GM08714 (cell line): ENCODE results near the gene SRRM3.
"Not testable (repeated sequence)": the region's sequence is repeated elsewhere in the genome, so short reads cannot be mapped to it uniquely, and the experiment has no call there.

Experiments
- H3K4me3 ChIP-seq: fragments of 200-500 bp; sonication (Bioruptor generic); 2 replicates; pipeline ENCODE4 v1.5.1; 2014; ENCODE audit warnings: mild to moderate bottlenecking, low read length, inconsistent platforms
- ZNF274 ChIP-seq: IDR thresholded peaks from 2 replicates; pipeline ENCODE4 v1.6.1; 2012; ENCODE audit warnings: mild to moderate bottlenecking, low read depth, low read length

SRRM3 gene

DNA sequence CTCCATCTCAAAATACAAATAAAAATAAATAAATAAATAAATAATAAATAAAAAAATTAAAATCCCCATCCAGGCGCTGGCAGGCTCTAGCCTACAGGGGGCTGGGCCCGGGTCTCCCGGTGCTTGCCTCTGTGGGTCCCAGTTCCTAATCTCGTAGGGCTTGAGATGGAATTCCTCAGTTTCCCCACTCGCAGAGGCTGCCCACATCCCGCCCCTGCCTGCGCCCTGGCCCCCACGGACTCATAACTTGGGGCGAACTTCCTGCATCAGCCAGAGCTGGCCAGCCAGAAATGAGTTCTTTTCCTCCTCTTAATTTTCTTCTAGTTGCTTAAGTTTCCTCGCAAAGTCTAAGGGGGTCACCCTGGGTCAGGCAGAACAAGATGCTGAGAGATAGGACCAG is 22.0 kb upstream of the SRRM3 start:
- no peak for TF ChIP-seq ZNF274

GRCh38 chr7:76182225-76182960 is 19.3 kb upstream of the SRRM3 start:
- TF ChIP-seq ZNF274: no peak
- no peak overlapping the region for H3K4me3 ChIP-seq

More for the DNA sequence above, 22.0 kb upstream of the SRRM3 start:
- H3K4me3 ChIP-seq: no peak overlapping the region

DNA sequence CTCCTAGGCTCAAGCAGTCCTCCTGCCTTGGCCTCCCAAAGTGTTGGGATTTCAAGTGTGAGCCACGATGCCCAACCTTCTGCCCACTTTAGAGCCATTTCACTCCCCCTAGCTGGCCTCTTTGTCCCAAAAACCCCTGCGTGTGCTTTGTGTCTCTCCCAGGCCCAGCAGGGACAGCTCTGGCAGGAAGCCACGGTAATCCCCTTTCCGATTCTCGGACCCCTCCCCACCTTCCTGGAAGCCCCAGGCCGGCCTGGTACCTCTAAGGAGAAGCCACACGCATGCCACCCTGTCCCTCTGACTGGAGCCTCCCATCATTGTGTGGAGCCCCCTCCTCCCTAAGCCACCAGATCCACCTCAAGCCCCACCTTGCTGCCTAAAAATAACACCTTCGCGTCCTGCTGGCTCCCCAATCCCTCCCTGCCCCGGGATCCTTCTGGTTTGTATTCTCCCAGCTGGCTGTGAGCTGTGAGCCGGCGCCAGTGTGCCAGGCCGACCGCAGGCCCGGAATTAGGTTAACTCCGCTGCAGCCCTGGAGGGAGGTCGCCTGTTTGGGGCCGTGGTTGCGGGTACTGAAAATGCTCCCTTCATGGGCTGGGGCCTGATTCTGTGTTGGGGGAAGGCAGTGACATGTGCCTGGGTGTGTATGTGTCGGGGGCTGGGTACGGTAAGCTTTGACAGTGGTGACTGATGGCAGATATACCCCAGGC is 16.4 kb upstream of the SRRM3 start:
- TF ChIP-seq ZNF274: no peak

DNA sequence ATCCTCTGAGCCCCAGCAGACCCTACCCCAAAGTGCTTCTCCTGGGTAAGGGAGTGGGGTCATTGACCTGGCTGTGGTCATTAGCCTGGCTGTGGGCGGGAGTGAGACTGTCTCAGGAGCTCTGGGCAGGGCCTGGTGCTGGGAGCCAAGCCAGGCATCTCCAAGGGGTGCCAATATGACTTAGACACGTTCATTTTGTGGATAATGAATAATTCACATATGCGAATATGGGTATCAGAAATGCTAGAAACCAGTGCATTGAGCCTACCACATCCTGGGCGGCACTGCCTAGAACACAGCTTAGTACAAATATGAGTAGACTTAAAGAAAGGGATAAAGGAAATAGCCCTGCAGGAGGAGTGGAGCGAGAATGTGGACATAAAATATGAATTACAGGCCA is 14.4 kb upstream of the SRRM3 start:
- H3K4me3 ChIP-seq: no peak overlapping the region
- no peak for TF ChIP-seq ZNF274

More for the DNA sequence above, 16.4 kb upstream of the SRRM3 start:
- no peak overlapping the region for H3K4me3 ChIP-seq

- no peak overlapping the region for H3K4me3 ChIP-seq
- no peak for TF ChIP-seq ZNF274
Observed at GRCh38 chr7:76189276-76189675, 12.4 kb upstream of the SRRM3 start.

- TF ChIP-seq ZNF274: no peak
- H3K4me3 ChIP-seq: no peak overlapping the region
Observed at GRCh38 chr7:76191783-76192240, 9.9 kb upstream of the SRRM3 start.

DNA sequence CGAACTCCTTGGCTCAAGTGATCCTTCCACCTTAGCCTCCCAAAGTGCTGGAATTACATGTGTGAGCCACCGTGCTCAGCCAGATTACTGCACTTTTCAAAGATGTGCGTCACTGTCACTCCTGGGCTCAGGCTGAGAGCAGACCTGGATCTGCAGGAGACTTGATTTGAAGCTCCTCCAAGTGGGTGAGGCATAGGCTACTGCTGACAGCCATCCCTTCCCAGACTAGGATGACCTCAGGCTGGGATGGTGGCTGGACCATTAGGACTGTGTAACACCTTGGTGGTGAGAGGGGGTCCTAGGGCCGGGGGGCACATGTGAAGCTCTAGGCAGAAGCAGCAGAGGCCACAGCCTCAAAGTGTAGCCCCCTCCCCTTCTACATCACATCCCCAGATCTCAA is 8.2 kb upstream of the SRRM3 start:
- no peak overlapping the region for H3K4me3 ChIP-seq
- TF ChIP-seq ZNF274: no peak

GRCh38 chr7:76193883-76194282 is 7.8 kb upstream of the SRRM3 start:
- no peak for TF ChIP-seq ZNF274
- H3K4me3 ChIP-seq: no peak overlapping the region

- no peak for TF ChIP-seq ZNF274
- H3K4me3 ChIP-seq: no peak overlapping the region
Observed at GRCh38 chr7:76196786-76197185, 4.9 kb upstream of the SRRM3 start.

GRCh38 chr7:76198202-76198601 is 3.5 kb upstream of the SRRM3 start:
- no peak for TF ChIP-seq ZNF274
- H3K4me3 ChIP-seq: no peak overlapping the region

DNA sequence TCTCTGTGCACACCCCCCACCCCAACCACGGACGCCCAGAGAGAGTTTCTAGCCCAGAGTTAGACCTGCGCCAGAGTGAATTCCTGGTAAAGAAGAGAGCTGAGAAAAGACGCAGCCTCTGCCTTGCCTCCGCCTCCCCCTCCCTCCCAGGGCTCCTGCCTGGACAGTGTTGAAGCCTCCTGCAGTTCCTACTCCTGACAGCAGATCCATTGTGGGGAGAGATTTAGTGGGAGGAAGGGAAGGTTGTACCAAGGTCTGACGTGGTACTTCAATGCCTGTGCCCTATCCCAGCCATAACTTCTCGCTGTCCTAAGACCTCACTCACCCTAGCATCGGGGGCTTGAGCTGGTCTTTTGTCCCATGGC is 952 bp downstream of the SRRM3 start:
- H3K4me3 ChIP-seq: no peak overlapping the region
- no peak for TF ChIP-seq ZNF274

DNA sequence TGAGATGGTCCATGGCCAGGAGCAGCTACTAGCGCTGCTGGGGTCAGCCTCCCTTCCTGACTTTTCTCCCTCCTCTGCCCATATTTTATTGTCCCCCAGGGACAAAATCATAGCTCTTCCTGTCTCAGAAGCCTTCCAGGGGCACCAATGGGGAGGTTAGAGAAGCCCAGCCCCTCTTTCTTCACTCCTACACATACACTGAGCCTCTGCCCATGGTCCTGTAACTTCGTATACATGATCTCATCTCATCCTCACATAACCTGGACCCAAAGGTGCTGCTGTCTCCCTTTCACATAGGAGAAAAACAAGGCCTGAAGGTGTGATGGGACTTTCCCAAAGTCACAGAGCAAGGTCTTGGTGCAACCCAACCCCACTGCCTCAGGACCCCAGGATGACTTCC is 2.5 kb downstream of the SRRM3 start:
- H3K4me3 ChIP-seq: no peak overlapping the region
- no peak for TF ChIP-seq ZNF274

DNA sequence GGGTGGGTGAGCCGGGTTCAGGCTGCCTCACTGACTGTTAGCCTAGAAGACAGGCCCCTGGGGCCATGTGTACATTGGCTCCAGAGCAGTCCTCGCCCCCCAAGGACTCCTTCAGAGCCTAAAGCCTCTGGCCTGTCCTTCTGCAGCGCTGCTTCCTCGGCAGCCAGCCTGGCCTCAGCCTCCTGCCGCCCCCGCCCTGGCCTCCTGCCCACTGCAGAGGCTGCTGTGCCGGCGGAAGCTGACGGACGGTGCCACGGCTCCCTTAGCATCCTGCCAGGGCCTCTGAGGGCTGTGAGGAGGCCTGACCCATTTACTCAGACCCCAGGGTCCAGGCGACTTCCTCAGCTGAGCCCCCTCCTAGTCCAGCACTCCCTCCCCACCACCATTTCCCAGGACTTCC is 4.9 kb downstream of the SRRM3 start:
- no peak for TF ChIP-seq ZNF274
- no peak overlapping the region for H3K4me3 ChIP-seq

GRCh38 chr7:76209310-76209709 is 7.6 kb downstream of the SRRM3 start:
- no peak for TF ChIP-seq ZNF274
- no peak overlapping the region for H3K4me3 ChIP-seq

- H3K4me3 ChIP-seq: no peak overlapping the region
- no peak for TF ChIP-seq ZNF274
Observed at GRCh38 chr7:76211216-76211615, 9.5 kb downstream of the SRRM3 start.

GRCh38 chr7:76215349-76215748 is 13.7 kb downstream of the SRRM3 start:
- not testable (repeated sequence) for H3K4me3 ChIP-seq
